Cardiac muscle cell (in vitro differentiated cells and primary cell): ENCODE data around the gene FAM124A. TPM values are rescaled to one million over a fixed set of nuclear protein-coding genes. Genes with fewer than 3 reads are reported as not detected.

ENCODE experiments used
- DNase-seq, 2 donors: peaks; one replicate each; pipeline versions ENCODE4 v3.0.0 to v3.0.0-alpha.2; 2010 to 2017; ENCODE audit warnings: low read depth in 1 of 2, low spot score in 1 of 2
- H3K27ac ChIP-seq: fragments of 200-600 bp; sonication (generic); 2 replicates; pipeline ENCODE4 v1.5.1; 2016
- H3K27me3 ChIP-seq: fragments of 200-600 bp; sonication (generic); 2 replicates; pipeline ENCODE4 v1.6.0; 2016; ENCODE audit warnings: control low read depth
- H3K36me3 ChIP-seq: fragments of 200-600 bp; sonication (generic); 2 replicates; pipeline ENCODE4 v1.5.1; 2016; ENCODE audit warnings: control low read depth
- H3K4me1 ChIP-seq: fragments of 200-600 bp; sonication (generic); 2 replicates; pipeline ENCODE4 v1.8.1; 2017; ENCODE audit warnings: low read depth, mild to moderate bottlenecking, mixed run types
- H3K4me3 ChIP-seq: fragments of 200-600 bp; sonication (generic); 2 replicates; pipeline ENCODE4 v1.5.1; 2016; ENCODE audit warnings: mild to moderate bottlenecking
- H3K9me3 ChIP-seq: fragments of 200-600 bp; sonication (generic); 2 replicates; pipeline ENCODE4 v1.5.1; 2017; ENCODE audit warnings: low read depth, mild to moderate bottlenecking, control low read depth
- polyA plus RNA-seq: library from polyadenylated mRNA; unstranded; fragments of >200 nt; fragmentation: Nextera tagmentation; extraction: Ambion mirVana; gene quantifications from 2 replicates; pipeline ENCODE4 v1.2.1, GENCODE V29; 2016
- total RNA-seq: library from RNA; depleted of rRNA; stranded (reverse); fragments of >200 nt; gene quantifications from 2 replicates; pipeline ENCODE4 v1.2.3, GENCODE V29; 2016
- TF ChIP-seq, protein P1 (sequence below): IDR thresholded peaks from 2 replicates; pipeline ENCODE4 v1.5.1; 2012; ENCODE audit warnings: low read depth, mild to moderate bottlenecking, low read length

Gene FAM124A
- total and polyA plus RNA-seq, 2 experiments from 2014 or later: 0.16 to 0.18 TPM

DNA sequence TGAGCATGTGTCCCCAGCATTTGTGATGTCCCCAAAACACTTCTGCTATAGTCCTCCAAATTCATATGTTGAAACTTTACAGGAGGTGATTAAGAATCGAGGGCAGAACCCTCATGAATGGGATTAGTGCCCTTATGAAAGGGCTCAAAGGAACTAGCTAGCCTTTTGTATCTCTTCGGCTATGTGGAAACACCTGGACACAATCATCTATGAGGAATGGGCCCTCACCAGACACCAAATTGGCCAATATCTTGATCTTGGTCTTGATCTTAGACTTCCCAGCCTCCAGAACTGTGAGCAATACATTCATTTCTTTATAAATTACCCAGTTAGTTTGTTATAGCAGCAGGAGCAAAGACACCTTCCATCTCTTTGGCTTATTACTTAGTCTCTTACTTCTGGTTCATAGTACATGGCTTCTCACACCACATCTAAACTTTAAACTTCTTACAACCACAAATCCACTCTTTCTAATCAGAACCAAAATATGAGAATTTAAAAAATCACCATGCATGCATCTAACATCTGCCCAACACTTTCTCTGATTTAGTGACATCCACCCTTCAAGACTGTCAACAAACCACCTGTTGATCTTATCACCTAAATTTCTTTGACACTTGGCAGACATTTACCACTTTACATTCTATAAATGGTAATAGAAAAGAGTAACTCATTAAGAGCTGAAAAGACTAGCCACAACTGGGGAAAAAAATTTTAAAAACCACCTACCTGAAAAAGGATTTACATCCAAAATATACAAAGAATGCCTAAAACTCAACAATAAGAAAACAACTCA, 110.6 kb downstream of the FAM124A start:
- no peak for DNase-seq
- H3K36me3 ChIP-seq: no peaks in the 10 kb centered on the region
- TF ChIP-seq, protein P1, sequence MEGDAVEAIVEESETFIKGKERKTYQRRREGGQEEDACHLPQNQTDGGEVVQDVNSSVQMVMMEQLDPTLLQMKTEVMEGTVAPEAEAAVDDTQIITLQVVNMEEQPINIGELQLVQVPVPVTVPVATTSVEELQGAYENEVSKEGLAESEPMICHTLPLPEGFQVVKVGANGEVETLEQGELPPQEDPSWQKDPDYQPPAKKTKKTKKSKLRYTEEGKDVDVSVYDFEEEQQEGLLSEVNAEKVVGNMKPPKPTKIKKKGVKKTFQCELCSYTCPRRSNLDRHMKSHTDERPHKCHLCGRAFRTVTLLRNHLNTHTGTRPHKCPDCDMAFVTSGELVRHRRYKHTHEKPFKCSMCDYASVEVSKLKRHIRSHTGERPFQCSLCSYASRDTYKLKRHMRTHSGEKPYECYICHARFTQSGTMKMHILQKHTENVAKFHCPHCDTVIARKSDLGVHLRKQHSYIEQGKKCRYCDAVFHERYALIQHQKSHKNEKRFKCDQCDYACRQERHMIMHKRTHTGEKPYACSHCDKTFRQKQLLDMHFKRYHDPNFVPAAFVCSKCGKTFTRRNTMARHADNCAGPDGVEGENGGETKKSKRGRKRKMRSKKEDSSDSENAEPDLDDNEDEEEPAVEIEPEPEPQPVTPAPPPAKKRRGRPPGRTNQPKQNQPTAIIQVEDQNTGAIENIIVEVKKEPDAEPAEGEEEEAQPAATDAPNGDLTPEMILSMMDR: no peak
- H3K9me3 ChIP-seq: no peaks in the 10 kb centered on the region
- no peaks in the 10 kb centered on the region for H3K27me3 ChIP-seq
- H3K27ac ChIP-seq: no peak overlapping the region
- H3K4me1 ChIP-seq: no peaks in the 10 kb centered on the region
- H3K4me3 ChIP-seq: no peak overlapping the region

DNA sequence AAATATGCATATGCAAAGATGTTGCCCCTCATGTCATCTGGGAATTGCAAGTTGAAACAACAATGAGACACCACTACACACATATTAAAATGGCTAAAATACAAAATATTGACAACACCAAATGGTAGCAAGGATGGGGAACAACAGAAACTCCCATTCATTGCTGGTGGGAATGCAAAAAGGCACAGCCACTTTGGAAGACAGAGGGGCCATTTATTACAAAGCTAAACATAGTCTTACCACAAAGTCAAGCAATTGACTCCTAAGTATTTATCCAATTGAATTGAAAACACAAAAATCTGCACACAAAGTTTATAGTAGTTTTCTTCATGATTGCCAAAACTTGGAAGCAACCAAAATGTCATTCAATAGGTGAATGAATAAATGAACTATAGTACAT, 111.2 kb downstream of the FAM124A start:
- TF ChIP-seq, protein P1: no peak

DNA sequence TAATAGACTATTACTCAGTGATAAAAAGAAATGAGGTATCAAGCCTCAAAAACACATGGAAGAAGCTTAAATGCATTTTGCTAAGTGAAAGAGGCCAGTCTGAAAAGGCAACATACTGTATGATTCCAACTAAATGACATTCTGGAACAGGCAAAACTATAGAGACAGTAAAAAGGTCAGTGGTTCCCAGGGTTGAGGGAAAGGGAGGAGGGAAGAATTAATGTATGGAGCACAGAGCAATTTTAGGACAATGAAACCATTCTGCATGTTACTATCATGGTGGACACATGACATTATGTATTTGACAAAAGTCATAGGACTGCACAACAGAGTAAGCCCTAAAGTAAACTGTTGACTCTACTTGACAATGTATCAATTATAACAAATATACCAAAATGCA, 111.6 kb downstream of the FAM124A start:
- H3K27ac ChIP-seq: no peak overlapping the region
- no peaks in the 10 kb centered on the region for H3K4me1 ChIP-seq
- no peaks in the 10 kb centered on the region for H3K27me3 ChIP-seq
- no peaks in the 10 kb centered on the region for H3K36me3 ChIP-seq
- H3K9me3 ChIP-seq: no peaks in the 10 kb centered on the region
- TF ChIP-seq, protein P1: no peak
- H3K4me3 ChIP-seq: no peak overlapping the region
- DNase-seq: no peak

More for the DNA sequence above, 111.2 kb downstream of the FAM124A start:
- DNase-seq: no peak
- H3K9me3 ChIP-seq: no peaks in the 10 kb centered on the region
- no peaks in the 10 kb centered on the region for H3K4me1 ChIP-seq
- H3K27ac ChIP-seq: no peak overlapping the region
- no peaks in the 10 kb centered on the region for H3K36me3 ChIP-seq
- no peak overlapping the region for H3K4me3 ChIP-seq
- no peaks in the 10 kb centered on the region for H3K27me3 ChIP-seq

Other genes with a start within 250 kb of the FAM124A start
- gene C13orf42, start 111.1 kb upstream of the FAM124A start, total RNA-seq: not detected in 2 replicates
- gene C13orf42, start 111.1 kb upstream of the FAM124A start, polyA plus RNA-seq: not detected in 2 replicates
- 0.74 TPM in 1 of 2 replicates, not detected in the other for gene SERPINE3, start 117.3 kb downstream of the FAM124A start, total RNA-seq
- 0.80 and 0.92 TPM in 2 replicates for gene SERPINE3, start 117.3 kb downstream of the FAM124A start, polyA plus RNA-seq
- gene INTS6, start 230.6 kb downstream of the FAM124A start, total RNA-seq: 22.5 and 23.3 TPM in 2 replicates
- 29.7 and 32.8 TPM in 2 replicates for gene INTS6, start 230.6 kb downstream of the FAM124A start, polyA plus RNA-seq